Activated CD8-positive, alpha-beta T cell treated with anti-CD3 and anti-CD28 coated beads, Interleukin-2, amount 10 ng/mL, durations not matched to agents 7 days and 5 days (primary cell): ENCODE data around the gene ZBTB37. TPM values are rescaled to one million over a fixed set of nuclear protein-coding genes. Genes with fewer than 3 reads are reported as not detected.
"Not testable (repeated sequence)": the region's sequence is repeated elsewhere in the genome, so short reads cannot be mapped to it uniquely, and the experiment has no call there.

Experiments
- ATAC-seq: fragments of 150-1000 bp; cut with Tn5 transposase; one replicate; pipeline ENCODE4 v1.10.0; 2021; ENCODE audit warnings: moderate library complexity
- CTCF ChIA-PET: fragments of 350-600 bp; sonication (Branson Sonifier 250); formaldehyde crosslinking; loops from one replicate; lab custom pipeline; 2021; ENCODE audit warnings: antibody characterized with exemption; lab: Charles Lee
- POLR2A ChIA-PET: fragments of 350-600 bp; sonication (Branson Sonifier 250); formaldehyde crosslinking; loops from one replicate; lab custom pipeline; 2021; ENCODE audit warnings: antibody characterized with exemption; lab: Charles Lee
- DNase-seq: peaks from one replicate; pipeline ENCODE4 v3.0.0-alpha.2; 2020
- H3K27ac Mint-ChIP-seq: one replicate; pipeline ENCODE4 v1.8.0; 2021; ENCODE audit warnings: mild to moderate bottlenecking, mixed read lengths
- H3K27me3 Mint-ChIP-seq: one replicate; pipeline ENCODE4 v1.8.0; 2021; ENCODE audit warnings: low read depth, mixed read lengths
- H3K36me3 Mint-ChIP-seq: one replicate; pipeline ENCODE4 v1.8.0; 2021; ENCODE audit warnings: low read depth, mixed read lengths
- H3K4me1 Mint-ChIP-seq: one replicate; pipeline ENCODE4 v1.8.0; 2021; ENCODE audit warnings: low read depth, mixed read lengths
- H3K4me3 Mint-ChIP-seq: one replicate; pipeline ENCODE4 v1.8.0; 2021; ENCODE audit warnings: mild to moderate bottlenecking, mixed read lengths
- H3K9me3 Mint-ChIP-seq: one replicate; pipeline ENCODE4 v1.8.0; 2022; ENCODE audit warnings: mixed read lengths; ENCODE audit not compliant: insufficient read depth
- total RNA-seq, 2 experiments: library from RNA; stranded (reverse); gene quantifications; one replicate each; pipeline ENCODE4 v1.2.3, GENCODE V29; 2021

ZBTB37 gene
- total RNA-seq, 2 experiments from 2014 or later, result 9.2 to 11.2 TPM

- CTCF ChIA-PET, result interaction anchor here (1.6 kb wide), 1 partner anchor 19 kb away, joined by 3 read pairs; no protein-coding TSS in a partner anchor
- H3K36me3 Mint-ChIP-seq, result no peaks in the 10 kb centered on the region
- ATAC-seq, result no peak
- POLR2A ChIA-PET, result no interaction called here
- H3K27me3 Mint-ChIP-seq, result peaks cover 4% of the 10 kb centered on the region
- H3K27ac Mint-ChIP-seq, result no peak overlapping the region
- DNase-seq, result no peak
- H3K9me3 Mint-ChIP-seq, result no peaks in the 10 kb centered on the region
- no peaks in the 10 kb centered on the region for H3K4me1 Mint-ChIP-seq
- H3K4me3 Mint-ChIP-seq, result no peak overlapping the region
These were observed 47.4 kb downstream of the ZBTB37 start for GRCh38 chr1:173915596-173915995.

GRCh38 chr1:173916667-173917066, 48.5 kb downstream of the ZBTB37 start:
- no peak for DNase-seq
- Mint-ChIP-seq H3K4me3 (no peak overlapping the region), H3K36me3 (no peaks in the 10 kb centered on the region), H3K4me1 (no peaks in the 10 kb centered on the region), H3K27me3 (peaks cover 4% of the 10 kb centered on the region), H3K27ac (no peak overlapping the region), H3K9me3 (no peaks in the 10 kb centered on the region)
- ChIA-PET POLR2A (no interaction called here), CTCF (no interaction called here)
- ATAC-seq, result no peak

GRCh38 chr1:173917149-173917548, 49.0 kb downstream of the ZBTB37 start, which contains the start of gene SERPINC1:
Gene SERPINC1 (minus strand): TSS chr1:173917327. CDS start chr1:173917259, 68 bp downstream.
- Mint-ChIP-seq H3K9me3 (no peaks in the 10 kb centered on the region), H3K27ac (no peak within 1 kb of the TSS), H3K4me1 (no peaks in the 10 kb centered on the region), H3K36me3 (no peaks in the 10 kb centered on the region), H3K4me3 (no peak within 1 kb of the TSS), H3K27me3 (peaks cover 1% of the 10 kb centered on the region)
- ATAC-seq (no peak), DNase-seq (no peak)
- ChIA-PET POLR2A (no interaction called here), CTCF (no interaction called here)

GRCh38 chr1:173917635-173918493, 49.7 kb downstream of the ZBTB37 start:
- POLR2A ChIA-PET, result no interaction called here
- H3K9me3 Mint-ChIP-seq, result no peaks in the 10 kb centered on the region
- no peaks in the 10 kb centered on the region for H3K4me1 Mint-ChIP-seq
- ATAC-seq (no peak), DNase-seq (no peak)
- H3K27ac Mint-ChIP-seq, result no peak overlapping the region
- CTCF ChIA-PET, result no interaction called here
- H3K36me3 Mint-ChIP-seq, result no peaks in the 10 kb centered on the region
- no peak overlapping the region for H3K4me3 Mint-ChIP-seq
- H3K27me3 Mint-ChIP-seq, result no peaks in the 10 kb centered on the region

- Mint-ChIP-seq H3K4me1 (no peaks in the 10 kb centered on the region), H3K9me3 (no peaks in the 10 kb centered on the region), H3K27me3 (peaks cover 3% of the 10 kb centered on the region), H3K36me3 (no peaks in the 10 kb centered on the region), H3K27ac (no peak overlapping the region), H3K4me3 (no peak overlapping the region)
- ChIA-PET POLR2A (no interaction called here), CTCF (interaction anchor here (1.0 to 2.1 kb wide), 2 partner anchors 297 to 491 kb away, joined by 3 to 5 read pairs; no protein-coding TSS in a partner anchor)
- ATAC-seq (no peak), DNase-seq (no peak)
These were observed 52.7 kb downstream of the ZBTB37 start for GRCh38 chr1:173920861-173921260.

GRCh38 chr1:173925306-173926242, 57.4 kb downstream of the ZBTB37 start:
- Mint-ChIP-seq H3K36me3 (peaks cover 4% of the 10 kb centered on the region), H3K4me3 (no peak overlapping the region), H3K27me3 (peaks cover 3% of the 10 kb centered on the region), H3K4me1 (no peaks in the 10 kb centered on the region), H3K9me3 (no peaks in the 10 kb centered on the region), H3K27ac (no peak overlapping the region)
- DNase-seq, result no peak
- ChIA-PET POLR2A (no interaction called here), CTCF (no interaction called here)
- ATAC-seq, result no peak

- CTCF ChIA-PET, DNase-seq, H3K9me3 Mint-ChIP-seq, H3K27me3 Mint-ChIP-seq, H3K4me1 Mint-ChIP-seq, ATAC-seq, H3K4me3 Mint-ChIP-seq, POLR2A ChIA-PET, H3K27ac Mint-ChIP-seq: not testable (repeated sequence)
- peaks cover 23% of the 10 kb centered on the region for H3K36me3 Mint-ChIP-seq
These were observed 62.4 kb downstream of the ZBTB37 start for GRCh38 chr1:173930541-173930940.

- Mint-ChIP-seq H3K36me3 (peaks cover 53% of the 10 kb centered on the region), H3K4me3 (no peak overlapping the region), H3K27me3 (no peaks in the 10 kb centered on the region), H3K27ac (no peak overlapping the region), H3K4me1 (no peaks in the 10 kb centered on the region), H3K9me3 (no peaks in the 10 kb centered on the region)
- ChIA-PET CTCF (no interaction called here), POLR2A (no interaction called here)
- ATAC-seq (no peak), DNase-seq (no peak)
These were observed 66.3 kb downstream of the ZBTB37 start for GRCh38 chr1:173934440-173934839.

GRCh38 chr1:173937062-173937461, 68.9 kb downstream of the ZBTB37 start:
- no peaks in the 10 kb centered on the region for H3K4me1 Mint-ChIP-seq
- ChIA-PET CTCF (no interaction called here), POLR2A (no interaction called here)
- DNase-seq (no peak), ATAC-seq (no peak)
- no peaks in the 10 kb centered on the region for H3K27me3 Mint-ChIP-seq
- H3K27ac Mint-ChIP-seq, result no peak overlapping the region
- peaks cover 51% of the 10 kb centered on the region for H3K36me3 Mint-ChIP-seq
- H3K9me3 Mint-ChIP-seq, result no peaks in the 10 kb centered on the region
- no peak overlapping the region for H3K4me3 Mint-ChIP-seq

- H3K36me3 Mint-ChIP-seq, result peaks cover 44% of the 10 kb centered on the region
- no peak overlapping the region for H3K27ac Mint-ChIP-seq
- H3K4me1 Mint-ChIP-seq, result no peaks in the 10 kb centered on the region
- no peak for DNase-seq
- H3K27me3 Mint-ChIP-seq, result no peaks in the 10 kb centered on the region
- ChIA-PET CTCF (no interaction called here), POLR2A (no interaction called here)
- H3K4me3 Mint-ChIP-seq, result no peak overlapping the region
- no peaks in the 10 kb centered on the region for H3K9me3 Mint-ChIP-seq
- ATAC-seq, result no peak
These were observed 78.3 kb downstream of the ZBTB37 start for GRCh38 chr1:173946380-173946921.

GRCh38 chr1:173948594-173948993, 80.4 kb downstream of the ZBTB37 start:
- H3K27me3 Mint-ChIP-seq, result no peaks in the 10 kb centered on the region
- DNase-seq (no peak), ATAC-seq (no peak)
- no peak overlapping the region for H3K27ac Mint-ChIP-seq
- peaks cover 43% of the 10 kb centered on the region for H3K36me3 Mint-ChIP-seq
- H3K9me3 Mint-ChIP-seq, result no peaks in the 10 kb centered on the region
- CTCF ChIA-PET, result no interaction called here
- no peak overlapping the region for H3K4me3 Mint-ChIP-seq
- H3K4me1 Mint-ChIP-seq, result peaks cover 9% of the 10 kb centered on the region
- POLR2A ChIA-PET, result interaction anchor here (1.0 kb wide), 1 partner anchor 81 kb away, joined by 3 read pairs; the partner anchor contains the start of genes GAS5 and ZBTB37
